Measurements from ENCODE around the gene TSSK3. TPM values are rescaled to one million over a fixed set of nuclear protein-coding genes. Genes with fewer than 3 reads are reported as not detected.

Gene TSSK3
- total RNA-seq (2014; rRNA removed; shearing (Covaris generic)): 0.08 and 0.90 TPM in 2 replicates

GRCh38 chr1:32362474-32363313, at the start of gene TSSK3, which contains the start of gene FAM229A:
Gene TSSK3, plus strand, starts transcription at chr1:32362539. Its CDS starts 163 bp downstream, at chr1:32362702.
Gene FAM229A, minus strand, starts transcription at chr1:32362485. Its CDS starts 394 bp downstream, at chr1:32362091.
- no peak for DNase-seq (ENCODE audit: low spot score)

GRCh38 chr1:32316903-32317277, 45.4 kb upstream of the TSSK3 start:
- no peak for DNase-seq (ENCODE audit: low spot score)

- DNase-seq (ENCODE audit: low spot score): no peak
Observed at GRCh38 chr1:32318127-32318869, 44.0 kb upstream of the TSSK3 start.

GRCh38 chr1:32321712-32322291, 40.5 kb upstream of the TSSK3 start:
- no peak for DNase-seq (ENCODE audit: low spot score)

GRCh38 chr1:32327204-32327603, 35.1 kb upstream of the TSSK3 start:
- DNase-seq (ENCODE audit: low spot score): no peak

GRCh38 chr1:32329931-32330466, 32.3 kb upstream of the TSSK3 start:
- no peak for DNase-seq (ENCODE audit: low spot score)

- DNase-seq (ENCODE audit: low spot score): no peak
Observed at GRCh38 chr1:32330558-32331151, 31.7 kb upstream of the TSSK3 start.

- DNase-seq (ENCODE audit: low spot score): no peak
Observed at GRCh38 chr1:32331549-32331948, 30.8 kb upstream of the TSSK3 start.

- DNase-seq (ENCODE audit: low spot score): no peak
Observed at GRCh38 chr1:32332290-32333079, 29.9 kb upstream of the TSSK3 start.

GRCh38 chr1:32333251-32333963, 28.9 kb upstream of the TSSK3 start:
- DNase-seq (ENCODE audit: low spot score): no peak

GRCh38 chr1:32334274-32334861, 28.0 kb upstream of the TSSK3 start:
- DNase-seq (ENCODE audit: low spot score): no peak

- no peak for DNase-seq (ENCODE audit: low spot score)
Observed at GRCh38 chr1:32334864-32335534, 27.3 kb upstream of the TSSK3 start.

- DNase-seq (ENCODE audit: low spot score): no peak
Observed at GRCh38 chr1:32335535-32335789, 26.9 kb upstream of the TSSK3 start.

GRCh38 chr1:32335790-32336590, 26.3 kb upstream of the TSSK3 start, which contains the start of gene MARCKSL1:
Gene MARCKSL1, minus strand, starts transcription at chr1:32336233. Its CDS starts 200 bp downstream, at chr1:32336033.
- no peak for DNase-seq (ENCODE audit: low spot score)

- DNase-seq (ENCODE audit: low spot score): no peak
Observed at GRCh38 chr1:32336591-32336932, 25.8 kb upstream of the TSSK3 start.

GRCh38 chr1:32336963-32337675, 25.2 kb upstream of the TSSK3 start:
- no peak for DNase-seq (ENCODE audit: low spot score)

GRCh38 chr1:32337855-32338636, 24.3 kb upstream of the TSSK3 start:
- DNase-seq (ENCODE audit: low spot score): no peak
